GM08714 (cell line): ENCODE results near the gene GRN.
A peak's percentile ranks its signal among the peaks of the same experiment; 100 is the strongest.
"Not testable (repeated sequence)": the region's sequence is repeated elsewhere in the genome, so short reads cannot be mapped to it uniquely, and the experiment has no call there.

ENCODE experiments used
- H3K4me3 ChIP-seq: fragments of 200-500 bp; sonication (Bioruptor generic); 2 replicates; pipeline ENCODE4 v1.5.1; 2014; ENCODE audit warnings: mild to moderate bottlenecking, low read length, inconsistent platforms
- ZNF274 ChIP-seq: IDR thresholded peaks from 2 replicates; pipeline ENCODE4 v1.6.1; 2012; ENCODE audit warnings: mild to moderate bottlenecking, low read depth, low read length

The GRN gene

DNA sequence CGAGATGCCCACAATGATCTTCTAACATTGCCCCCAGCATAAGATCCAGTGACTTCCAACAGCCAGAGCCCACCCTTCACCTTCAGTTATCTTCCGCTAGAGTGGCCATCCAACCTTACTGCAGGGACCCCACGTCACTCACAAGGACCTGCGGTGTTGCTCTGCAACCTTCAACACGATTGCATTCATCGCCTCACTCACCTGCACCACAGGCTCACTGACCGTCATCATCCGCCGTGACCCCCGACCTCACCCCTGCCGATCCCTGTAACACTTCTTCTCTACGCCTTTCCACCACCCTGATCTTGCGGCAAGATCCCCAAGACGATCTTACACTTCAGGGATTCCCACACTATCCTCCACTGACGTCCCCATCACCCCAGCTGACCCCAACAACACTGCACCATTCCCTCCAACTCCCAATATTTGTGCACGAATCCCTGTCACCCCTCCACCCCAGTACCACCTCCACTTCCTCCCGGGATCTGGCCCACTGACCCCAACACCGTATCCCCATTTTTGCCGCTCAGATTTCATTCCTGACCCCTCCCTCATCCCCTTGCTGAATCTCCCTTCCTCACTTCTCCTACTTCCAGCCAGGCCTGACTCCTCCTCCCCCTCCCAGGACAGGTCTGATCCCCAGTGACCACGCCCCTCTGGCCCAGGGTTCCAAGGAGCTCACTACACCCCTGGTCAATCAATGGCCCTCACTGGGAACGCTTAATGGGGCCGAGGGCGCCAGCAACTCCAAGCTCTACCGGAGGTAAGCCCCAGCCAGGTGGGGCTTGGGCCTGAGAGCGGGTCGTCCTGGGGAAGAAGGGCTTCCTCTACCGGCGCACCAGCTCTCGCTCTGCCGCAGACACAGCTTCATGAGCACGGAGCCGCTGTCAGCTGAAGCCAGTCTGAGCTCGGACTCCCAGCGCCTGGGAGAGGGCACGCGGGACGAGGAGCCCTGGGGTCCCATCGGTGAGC lies 29.1 kb upstream of the GRN start:
- no peak overlapping the region for H3K4me3 ChIP-seq
- TF ChIP-seq ZNF274: no peak

DNA sequence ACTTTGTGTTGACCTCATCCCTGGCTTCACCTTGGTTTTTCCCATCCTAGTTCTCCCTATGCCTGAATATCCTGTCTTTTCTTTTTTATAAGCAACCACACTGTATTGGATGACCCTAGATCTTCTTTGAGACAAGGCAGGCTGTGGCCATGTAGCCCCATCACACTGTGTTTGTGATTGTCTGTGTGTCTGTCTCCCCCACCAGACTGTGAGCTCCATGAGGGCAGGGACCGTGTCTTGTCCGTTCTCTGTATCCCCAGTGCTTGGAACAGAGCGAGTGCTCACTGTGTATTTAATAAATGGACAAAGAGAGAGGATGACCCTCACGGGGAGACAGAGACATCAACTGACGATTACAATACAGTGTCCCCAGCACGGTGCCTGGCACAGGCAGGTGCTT lies 27.6 kb upstream of the GRN start:
- no peak overlapping the region for H3K4me3 ChIP-seq
- no peak for TF ChIP-seq ZNF274

DNA sequence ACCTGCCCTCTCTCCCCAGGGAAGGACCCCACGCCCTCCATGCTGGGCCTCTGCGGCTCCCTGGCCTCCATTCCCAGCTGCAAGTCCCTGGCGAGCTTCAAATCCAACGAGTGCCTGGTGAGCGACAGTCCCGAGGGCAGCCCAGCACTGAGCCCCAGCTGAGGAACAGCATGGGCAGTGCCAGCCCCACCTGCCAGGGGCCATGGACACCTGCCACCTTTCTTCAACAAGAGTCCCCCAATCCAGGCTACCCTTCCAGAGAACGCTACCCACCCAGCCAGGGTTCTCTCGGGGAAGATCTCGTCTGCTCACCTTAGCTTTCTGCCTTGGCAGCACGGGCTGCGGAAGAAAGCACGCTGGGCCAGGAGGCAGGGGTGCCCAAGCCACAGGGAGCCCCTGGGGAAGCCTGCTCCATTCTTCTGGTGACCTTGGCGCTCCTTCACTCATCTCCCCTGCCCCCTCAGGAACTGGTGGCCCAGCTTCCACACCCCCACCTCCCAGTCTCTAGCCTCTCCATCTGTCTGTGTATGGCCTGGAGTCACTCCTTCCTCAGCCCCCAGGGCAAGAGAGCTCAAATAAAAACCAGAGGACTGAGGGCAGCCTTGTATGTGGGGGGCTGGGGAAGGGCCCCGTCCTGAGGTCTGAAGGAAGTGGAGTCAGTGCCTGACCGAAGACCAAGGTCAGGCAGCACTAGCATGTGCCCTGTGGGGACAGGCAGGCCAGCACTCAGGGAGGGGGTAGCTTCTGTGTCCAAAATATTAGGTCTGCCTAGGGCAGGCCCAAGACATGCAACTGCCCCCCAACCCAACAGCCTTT lies 26.8 kb upstream of the GRN start:
- H3K4me3 ChIP-seq: no peak overlapping the region
- no peak for TF ChIP-seq ZNF274

DNA sequence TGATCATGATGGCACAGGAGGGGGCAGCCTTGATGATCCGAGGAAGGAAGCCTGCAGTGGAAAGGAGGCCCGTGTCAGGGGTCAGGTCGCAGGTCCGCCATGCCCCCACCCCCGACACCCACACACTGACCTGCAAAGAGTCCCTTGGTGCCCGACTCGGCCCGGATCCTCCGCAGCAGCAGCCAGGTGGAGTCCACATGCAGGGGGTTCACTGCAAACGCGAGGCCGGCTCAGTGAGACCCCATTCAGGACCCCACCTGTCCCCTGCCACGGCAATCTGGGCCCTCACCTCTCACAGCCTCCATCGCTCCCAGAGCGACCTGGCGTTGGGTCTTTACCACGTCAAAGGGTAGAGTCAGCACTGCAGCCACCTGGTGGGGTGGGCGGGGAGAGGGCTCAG lies 25.0 kb upstream of the GRN start:
- H3K4me3 ChIP-seq: no peak overlapping the region
- no peak for TF ChIP-seq ZNF274

DNA sequence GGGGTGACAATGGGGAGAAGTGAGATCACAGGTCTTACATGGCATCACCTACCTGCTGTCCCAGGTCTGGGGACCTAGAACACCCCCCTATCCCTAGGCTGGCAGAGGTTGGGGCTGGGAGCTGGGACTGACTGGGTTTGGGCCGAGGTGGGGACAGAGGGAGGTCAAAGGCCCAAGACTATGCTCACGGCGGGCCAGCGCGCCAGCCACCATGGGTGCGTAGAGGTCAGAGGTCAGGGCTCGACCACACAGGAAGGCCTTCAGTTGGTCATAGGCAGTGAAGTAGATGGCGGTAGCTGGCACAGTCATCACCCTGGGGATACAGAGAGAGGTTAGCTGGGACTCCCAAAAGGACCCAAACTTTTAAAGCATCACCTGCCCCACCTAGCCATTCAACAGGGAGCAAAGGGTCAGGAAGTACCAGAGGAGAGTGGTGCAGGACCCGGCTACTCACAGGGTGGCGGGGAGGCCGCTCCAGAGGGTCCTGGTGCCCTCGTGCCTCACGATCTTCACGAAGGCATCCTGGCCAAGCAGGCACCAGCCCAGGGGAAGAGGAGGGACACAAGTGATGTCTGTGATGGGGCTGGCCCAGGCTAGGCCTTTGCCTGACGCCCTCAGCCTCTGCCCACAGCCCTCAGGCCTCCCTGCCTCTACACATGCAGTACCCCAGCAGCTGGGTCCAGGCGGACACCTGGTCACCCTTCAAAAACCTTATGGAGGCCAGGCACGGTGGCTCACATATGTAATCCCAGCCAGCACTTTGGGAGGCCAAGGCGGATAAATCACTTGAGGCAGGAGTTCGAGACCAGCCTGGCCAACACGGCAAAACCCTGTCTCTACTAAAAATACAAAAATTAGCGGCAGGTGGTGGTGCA lies 23.6 kb upstream of the GRN start:
- no peak for TF ChIP-seq ZNF274
- H3K4me3 ChIP-seq: no peak overlapping the region

DNA sequence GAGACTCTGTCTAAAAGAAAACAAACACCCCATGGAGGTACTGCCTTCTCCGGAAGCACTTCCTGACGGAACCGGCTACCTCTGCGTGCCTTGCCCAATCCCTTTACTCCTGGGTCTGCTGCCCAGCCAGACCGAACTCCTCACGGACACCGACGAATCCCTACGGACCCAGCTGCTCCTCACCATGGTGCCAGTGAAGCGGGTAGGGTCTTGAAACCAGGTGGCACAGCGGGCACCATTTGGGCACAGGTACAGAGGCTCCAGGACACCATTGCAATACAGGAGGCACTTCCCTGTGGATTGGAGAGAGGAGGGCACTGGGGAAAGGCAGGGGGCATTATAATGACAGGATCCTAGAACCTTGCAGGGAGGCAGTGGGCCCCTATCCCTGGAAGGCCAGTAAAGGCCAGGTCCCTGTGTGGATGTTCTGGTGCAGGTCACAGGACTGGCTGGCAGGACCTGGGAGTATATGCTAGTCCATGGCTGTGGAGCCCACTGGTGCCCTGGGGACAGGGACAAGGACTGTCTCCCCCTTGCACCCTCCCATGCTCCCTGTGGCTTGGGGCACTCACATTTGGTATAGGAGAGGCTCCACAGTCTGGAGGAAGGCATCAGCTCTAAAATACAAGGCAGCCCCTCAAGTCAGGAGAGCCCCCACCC lies 22.7 kb upstream of the GRN start:
- TF ChIP-seq ZNF274: no peak
- H3K4me3 ChIP-seq: no peak overlapping the region

DNA sequence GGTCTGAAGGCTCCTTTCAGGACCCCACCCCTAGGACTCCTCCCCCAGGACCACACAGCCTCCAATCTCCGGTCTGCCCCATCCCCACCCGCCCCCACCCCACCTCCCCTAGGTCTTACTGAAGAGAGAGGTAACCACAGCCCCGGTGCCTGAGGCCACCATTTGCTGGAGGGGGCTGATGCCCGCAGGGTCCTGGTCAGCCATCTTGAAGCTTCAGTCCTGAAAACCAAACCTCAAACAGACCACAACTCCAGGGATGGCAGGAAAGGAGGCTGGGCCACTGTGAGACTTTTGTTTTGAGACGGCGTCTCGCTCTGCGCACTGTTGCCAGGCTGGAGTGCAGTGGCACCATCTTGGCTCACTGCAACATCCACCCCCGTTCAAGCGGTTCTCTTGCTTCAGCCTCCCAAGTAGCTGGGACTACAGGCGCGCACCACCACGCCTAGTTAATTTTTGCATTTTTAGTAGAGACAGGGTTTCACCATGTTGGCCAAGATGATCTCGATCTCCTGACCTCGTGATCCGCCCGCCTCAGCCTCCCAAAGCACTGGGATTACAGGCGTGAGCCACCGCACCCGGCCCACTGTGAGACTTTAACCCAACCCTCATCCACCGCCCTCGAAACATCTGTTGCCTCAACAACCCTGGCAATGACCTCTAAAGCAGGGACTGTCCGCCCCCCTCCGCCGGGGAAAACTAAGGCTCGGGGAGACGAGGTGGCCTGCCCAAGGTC lies 21.6 kb upstream of the GRN start:
- H3K4me3 ChIP-seq: peak overlapping the region; percentile 73
- no peak for TF ChIP-seq ZNF274

DNA sequence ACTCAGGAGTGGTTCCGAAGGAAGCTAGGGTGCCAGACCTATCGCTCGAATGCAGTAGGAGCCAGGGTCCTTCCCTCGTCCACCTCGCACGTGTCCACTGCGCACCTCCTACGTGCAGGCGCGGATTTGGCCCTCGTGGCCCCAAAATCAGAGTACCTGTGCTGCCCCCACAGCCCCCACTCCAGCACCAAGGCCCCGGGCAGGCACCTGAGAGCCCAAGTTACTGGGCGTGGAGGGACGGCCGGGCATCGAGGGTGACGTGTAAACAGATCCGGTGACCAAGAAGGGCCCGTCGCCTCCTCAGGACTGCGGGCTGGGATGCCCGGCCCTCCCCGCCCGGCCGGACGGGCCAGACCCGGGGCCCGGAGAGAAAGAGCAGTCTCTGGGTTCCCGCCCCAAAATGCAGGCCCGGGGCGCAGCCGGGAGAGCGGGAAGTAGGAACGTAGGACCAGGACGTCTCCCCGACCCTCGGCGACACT lies 21.0 kb upstream of the GRN start:
- H3K4me3 ChIP-seq: peak overlapping the region; percentile 73
- TF ChIP-seq ZNF274: no peak

DNA sequence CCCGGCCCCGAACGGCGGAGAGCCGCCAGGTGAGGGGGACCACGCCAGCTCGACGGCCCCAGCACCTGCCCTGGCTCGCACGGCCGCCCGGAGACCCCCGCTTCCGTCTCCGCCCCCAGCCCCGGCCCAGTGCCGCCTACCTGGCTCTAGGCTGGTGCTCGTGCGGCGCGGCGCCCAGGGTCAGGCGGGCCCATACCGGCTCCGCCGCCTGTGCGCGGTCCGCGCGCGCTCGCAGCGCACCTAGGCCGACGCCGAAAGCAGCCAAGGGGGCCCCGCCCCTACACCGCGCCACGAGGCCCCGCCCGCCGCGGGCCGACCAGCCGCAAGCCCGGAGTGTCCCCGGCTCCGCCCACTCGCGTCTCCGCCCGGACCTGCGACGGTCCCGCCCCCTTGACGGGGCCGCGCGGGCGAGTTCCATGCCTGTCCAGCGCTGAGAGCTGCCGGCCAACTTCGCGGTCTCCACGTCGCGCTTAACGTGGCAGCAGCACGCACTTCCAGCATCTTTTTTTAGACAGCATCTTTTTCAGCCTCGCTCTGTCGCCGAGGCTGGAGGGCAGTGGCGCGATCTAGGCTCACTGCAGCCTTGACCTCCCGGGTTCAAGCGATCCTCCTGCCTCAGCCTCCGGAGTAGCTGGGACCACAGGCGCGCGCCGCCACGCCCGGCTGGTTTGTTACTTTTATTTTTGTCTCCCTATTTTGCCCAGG lies 20.4 kb upstream of the GRN start, which contains the start of gene SLC25A39:
Gene SLC25A39, minus strand, starts transcription at position 253 of the 705 bp plus-strand sequence. CDS start 1,261 bp downstream, outside the sequence.
- no peak for TF ChIP-seq ZNF274
- peak within 1 kb of the TSS; percentile 73 for H3K4me3 ChIP-seq

DNA sequence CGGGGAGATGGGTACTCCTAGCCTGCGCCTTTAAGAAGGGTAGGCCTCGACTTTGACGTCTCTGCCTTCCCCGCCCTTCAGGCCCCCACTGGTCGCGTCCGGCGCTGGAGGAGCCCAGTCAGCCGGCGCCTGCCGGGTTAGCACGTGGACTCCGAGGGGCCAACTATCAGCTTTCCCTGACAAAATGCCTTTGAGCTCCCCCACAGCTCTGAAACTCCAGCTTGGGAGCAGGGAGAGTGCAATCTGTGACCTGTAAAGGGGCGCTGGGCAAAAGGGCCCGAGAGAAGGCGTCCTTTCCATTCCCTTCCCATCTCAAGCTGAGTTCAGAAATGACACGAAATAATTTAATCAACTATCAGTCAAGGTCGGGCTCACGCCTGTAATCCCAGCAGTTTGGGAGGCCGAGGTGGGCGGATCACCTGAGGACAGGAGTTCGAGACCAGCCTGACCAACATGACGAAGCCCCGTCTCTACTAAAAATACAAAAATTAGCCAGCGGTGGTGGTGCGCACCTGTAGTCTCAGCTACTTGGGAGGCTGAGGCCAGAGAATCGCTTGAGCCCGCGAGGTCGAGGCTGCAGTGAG lies 18.1 kb upstream of the GRN start:
- peak overlapping the region; percentile 23; the same call in 1 of the 2 replicates for H3K4me3 ChIP-seq
- TF ChIP-seq ZNF274: no peak

DNA sequence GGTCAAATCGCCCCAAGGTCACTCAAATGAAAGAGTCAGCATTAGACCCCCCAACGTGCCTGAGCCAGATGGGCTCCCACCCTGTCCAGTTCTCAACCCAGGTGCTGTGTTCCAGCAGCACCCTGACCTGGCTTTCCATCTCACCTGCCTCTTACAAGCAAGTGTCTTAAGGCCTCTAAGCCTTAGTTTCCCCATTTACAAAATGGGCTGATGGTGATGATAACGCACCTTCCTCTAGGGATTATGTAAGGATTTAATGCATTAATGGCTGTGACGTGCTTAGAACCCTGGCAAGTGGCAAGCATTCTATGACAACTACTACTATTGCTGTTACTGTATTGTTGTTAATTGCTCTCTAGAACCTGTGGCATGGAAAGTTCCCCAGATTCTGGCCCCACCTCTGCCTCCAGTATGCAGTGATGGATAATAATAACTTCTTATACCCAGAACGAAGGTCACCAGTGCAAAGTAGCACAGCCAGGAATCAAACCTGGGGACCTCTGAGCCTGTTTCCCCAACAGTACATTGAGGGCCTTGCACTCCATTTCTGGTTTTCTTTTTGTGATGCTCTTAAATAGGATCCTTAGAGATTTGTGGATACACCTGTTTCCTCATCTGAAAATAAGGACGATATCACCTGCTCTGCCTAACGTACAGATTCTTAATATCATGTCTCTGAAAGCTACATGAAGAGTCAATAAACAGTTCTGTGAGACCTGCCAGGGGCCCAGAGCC lies 17.2 kb upstream of the GRN start:
- no peak for TF ChIP-seq ZNF274
- H3K4me3 ChIP-seq: no peak overlapping the region

DNA sequence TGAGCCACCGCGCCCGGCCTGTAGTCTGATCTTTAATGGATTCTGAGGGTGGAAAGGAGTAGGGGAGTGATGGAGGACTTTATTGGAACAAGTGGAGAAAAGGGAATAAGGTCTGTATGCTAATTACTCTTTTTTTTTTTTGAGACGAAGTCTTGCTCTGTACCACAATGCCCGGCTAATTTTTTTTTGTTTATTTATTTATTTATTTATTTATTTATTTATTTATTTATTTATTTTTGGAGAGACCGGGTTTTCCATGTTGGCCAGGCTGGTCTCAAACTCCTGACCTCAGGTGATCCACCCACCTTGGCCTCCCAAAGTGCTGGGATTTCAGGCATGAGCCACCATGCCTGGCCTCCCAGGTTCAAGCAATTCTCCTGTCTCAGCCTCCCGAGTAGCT lies 15.6 kb upstream of the GRN start:
- not testable (repeated sequence) for H3K4me3 ChIP-seq

DNA sequence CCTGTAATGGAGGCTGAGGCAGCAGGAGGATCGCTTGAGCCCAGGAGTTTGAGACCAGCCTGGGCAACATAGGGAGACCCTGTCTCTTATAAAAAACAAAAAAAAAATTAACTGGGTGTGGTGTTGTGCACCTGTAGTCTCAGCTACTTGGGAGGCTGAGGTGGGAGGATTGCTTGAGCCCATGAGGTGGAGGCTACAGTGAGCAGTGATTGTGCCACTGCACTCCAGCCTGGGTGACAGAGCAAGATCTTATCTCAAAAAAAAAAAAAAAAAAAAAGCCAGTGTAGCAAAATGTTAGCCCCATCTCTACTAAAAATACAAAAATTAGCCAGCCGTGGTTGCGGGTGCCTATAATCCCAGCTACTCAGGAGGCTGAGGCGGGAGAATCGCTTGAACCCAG lies 14.8 kb upstream of the GRN start:
- H3K4me3 ChIP-seq: not testable (repeated sequence)
